K562 (cell line): ENCODE measurements around the gene CRCP. TPM values are rescaled to one million over a fixed set of nuclear protein-coding genes. Genes with fewer than 3 reads are reported as not detected.

Source experiments
- ATAC-seq: fragments of 200-7000 bp; cut with Tn5 transposase; 3 replicates; pipeline ENCODE4 v1.9.1; 2020; ENCODE audit warnings: moderate library complexity
- BruUV-seq: library from RNA; stranded (reverse); fragments of 400-500 nt; replicated peaks from 2 replicates; lab custom pipeline; 2021; lab: Mats Ljungman, UMichigan
- CTCF ChIA-PET: fragments of 300-600 bp; formaldehyde crosslinking; extraction: SDS; loops from one replicate; lab custom pipeline; 2021; ENCODE audit warnings: low intra/inter-chr PET ratio; lab: Yijun Ruan, JAX
- POLR2A ChIA-PET: fragments of 300-600, 350-650 bp; sonication (Branson Sonifier 250); formaldehyde crosslinking; extraction: SDS; loops from one replicate; lab custom pipeline; 2021; ENCODE audit warnings: antibody characterized with exemption, inconsistent platforms; lab: Yijun Ruan, JAX
- DNase-seq, 4 experiments: peaks; one replicate each; pipeline versions ENCODE4 v3.0.0 to v3.0.0-alpha.2; 2011 to 2018; ENCODE audit warnings: low spot score in 3 of 4, mixed read lengths in 3 of 4; ENCODE audit errors: extremely low read depth in 1 of 4
- FAIRE-seq: peaks from 2 replicates; lab custom pipeline; 2011; peaks lifted over from hg19 to GRCh38; lab: Jason Lieb, UNC
- H2AFZ ChIP-seq: 2 replicates; pipeline ENCODE4 v1.6.0; 2011; ENCODE audit warnings: low read depth, low read length, control low read depth, inconsistent platforms
- H3K27ac ChIP-seq: fragments of 200-600 bp; 3 replicates; pipeline ENCODE4 v1.8.0; 2011; ENCODE audit warnings: low read depth, mild to moderate bottlenecking, control low read depth, inconsistent platforms, low read length, moderate library complexity, mixed read lengths; ENCODE audit errors: extremely low read depth
- H3K27me3 ChIP-seq, 2 experiments: fragments of 300-600 bp in 1 of 2; 2 replicates in 1 of 2; 3 replicates in 1 of 2; pipeline versions ENCODE4 v1.6.0 to v1.8.0; 2011; ENCODE audit warnings: inconsistent platforms in 2 of 2, low read length in 2 of 2, mild to moderate bottlenecking in 1 of 2, mixed read lengths in 1 of 2, moderate library complexity in 1 of 2; ENCODE audit not compliant: control insufficient read depth in 2 of 2, insufficient read depth in 2 of 2
- H3K36me3 ChIP-seq: fragments of 300-600 bp; 3 replicates; pipeline ENCODE4 v1.8.0; 2011; ENCODE audit warnings: mild to moderate bottlenecking, low read length, inconsistent platforms; ENCODE audit not compliant: control insufficient read depth, insufficient read depth
- H3K4me1 ChIP-seq, 2 experiments: fragments of 200-600 bp in 1 of 2; replicated peaks in 1 of 2; 2 replicates in 1 of 2; 3 replicates in 1 of 2; pipeline versions ENCODE4 v1.5.1 to v1.8.0; 2011; ENCODE audit warnings: inconsistent platforms in 2 of 2, low read length in 2 of 2, mild to moderate bottlenecking in 1 of 2, mixed read lengths in 1 of 2, moderate library complexity in 1 of 2; ENCODE audit not compliant: control insufficient read depth in 2 of 2, insufficient read depth in 2 of 2
- H3K4me2 ChIP-seq: 2 replicates; pipeline ENCODE4 v1.6.1; 2011; ENCODE audit warnings: low read length, control low read depth, inconsistent platforms, mixed read lengths; ENCODE audit not compliant: insufficient read depth
- H3K4me3 ChIP-seq: fragments of 200-600 bp; sonication (generic), shearing (Covaris generic); 2 replicates; pipeline ENCODE4 v1.5.1; 2016; ENCODE audit warnings: control low read depth, inconsistent platforms
- H3K79me2 ChIP-seq: fragments of 200-600 bp; 3 replicates; pipeline ENCODE4 v1.8.0; 2011; ENCODE audit warnings: low read length, inconsistent platforms; ENCODE audit not compliant: control insufficient read depth, insufficient read depth
- H3K9ac ChIP-seq, 2 experiments: 2 replicates each; pipeline versions ENCODE4 v1.6.0 to v1.6.1; 2011; ENCODE audit warnings: low read depth in 2 of 2, low read length in 2 of 2, control low read depth in 1 of 2, inconsistent platforms in 1 of 2, mild to moderate bottlenecking in 1 of 2, mixed read lengths in 1 of 2; ENCODE audit not compliant: insufficient read depth in 1 of 2
- H3K9me1 ChIP-seq: one replicate; pipeline ENCODE4 v1.6.0; 2011; ENCODE audit warnings: inconsistent platforms, mild to moderate bottlenecking, low read length, moderate library complexity; ENCODE audit not compliant: control insufficient read depth, insufficient read depth
- H3K9me3 ChIP-seq: replicated peaks from 2 replicates; pipeline ENCODE4 v1.5.1; 2011; ENCODE audit warnings: low read depth, low read length, inconsistent platforms; ENCODE audit not compliant: control insufficient read depth, insufficient read depth
- H4K20me1 ChIP-seq: replicated peaks from 2 replicates; pipeline ENCODE4 v1.6.1; 2011; ENCODE audit warnings: low read length, inconsistent platforms, mixed read lengths; ENCODE audit not compliant: control insufficient read depth, insufficient read depth
- E2F1 ChIP-seq: sonication (generic); formaldehyde crosslinking; IDR thresholded peaks from 2 replicates; pipeline ENCODE4 v1.8.1; 2023; ENCODE audit warnings: mild to moderate bottlenecking, missing genetic modification reagents, moderate library complexity
- FOXA3 ChIP-seq, 2 experiments: fragments of 450-650 bp in 1 of 2; sonication (generic) in 1 of 2; formaldehyde crosslinking; IDR thresholded peaks in 1 of 2; conservative IDR thresholded peaks in 1 of 2; 2 replicates each; pipeline versions ENCODE4 v1.4.0 to v1.8.0; 2020 to 2022; ENCODE audit warnings: mild to moderate bottlenecking in 2 of 2, missing genetic modification reagents in 1 of 2
- FUS ChIP-seq: fragments of 200-400 bp; formaldehyde crosslinking; optimal IDR thresholded peaks from 2 replicates; pipeline ENCODE3; 2017; ENCODE audit warnings: low read depth, low read length
- MBD1 ChIP-seq: fragments of 250-450 bp; sonication (Bioruptor Pico); IDR thresholded peaks from 2 replicates; pipeline ENCODE4 v1.8.0; 2022; ENCODE audit warnings: inconsistent platforms
- NFE2 ChIP-seq: IDR thresholded peaks from 2 replicates; pipeline ENCODE4 v1.6.1; 2014; ENCODE audit warnings: antibody characterized with exemption, low read depth
- NFIC ChIP-seq: fragments of 450-650 bp; IDR thresholded peaks from 2 replicates; pipeline ENCODE4 v1.6.1; 2017; ENCODE audit warnings: mild to moderate bottlenecking, inconsistent platforms
- SPI1 ChIP-seq: IDR thresholded peaks from 2 replicates; pipeline ENCODE4 v1.6.1; 2011; ENCODE audit warnings: low read depth, low read length, control low read depth, borderline replicate concordance
- TCF7L2 ChIP-seq: fragments of 150-350 bp; IDR thresholded peaks from 2 replicates; pipeline ENCODE4 v1.6.1; 2016; ENCODE audit warnings: low read depth, mild to moderate bottlenecking, low read length, moderate library complexity
- TEAD1 ChIP-seq, 2 experiments: fragments of 450-650 bp in 1 of 2; sonication (generic) in 1 of 2; formaldehyde crosslinking; IDR thresholded peaks; 2 replicates each; pipeline versions ENCODE4 v1.4.0 to v1.8.0; 2020 to 2022; ENCODE audit warnings: mild to moderate bottlenecking in 2 of 2, missing genetic modification reagents in 1 of 2
- XRCC4 ChIP-seq: IDR thresholded peaks from one replicate; pipeline ENCODE4 v1.6.1; 2011; ENCODE audit not compliant: insufficient read depth, insufficient read length; ENCODE audit errors: extremely low read depth
- ZNF24 ChIP-seq: fragments of 450-650 bp; IDR thresholded peaks from 2 replicates; pipeline ENCODE4 v1.6.1; 2016
- WGBS: fragments of 100-300 bp; shearing (Covaris generic); methylation state at CpG from one replicate; pipeline ENCODE4 v1.1.6; 2016; ENCODE audit warnings: low coverage, mixed read lengths; ENCODE audit not compliant: insufficient coverage; ENCODE audit errors: missing lambda C conversion rate; 5-methylcytosine and 5-hydroxymethylcytosine counted together
- in situ Hi-C: fragments of 300-500 bp; cut with MboI; formaldehyde crosslinking; loops from 4 replicates; pipeline ENCODE4 v1.15.0; 2018; ENCODE audit warnings: inconsistent platforms, mixed read lengths
- intact Hi-C: fragments of 100-400 bp; cut with micrococcal nuclease; formaldehyde crosslinking; loops from 2 replicates; pipeline ENCODE4 v1.14.2; 2022
- polyA plus RNA-seq, 8 experiments: library from polyadenylated mRNA; depleted of rRNA in 4 of 8; stranded (reverse) in 5 of 8; unstranded in 3 of 8; fragments of >200 nt; fragmentation: Nextera tagmentation in 2 of 8; fragmentation: Illumina TruSeq in 1 of 8; extraction: Ambion mirVana in 2 of 8; extraction: Trizol in 1 of 8; gene quantifications; 2 replicates each; pipeline versions ENCODE4 v1.2.1 to v1.2.3, GENCODE V29; 2011 to 2014; ENCODE audit warnings: inconsistent platforms in 1 of 8, missing spikeins in 1 of 8
- total RNA-seq, 7 experiments: library from RNA; depleted of rRNA in 6 of 7; stranded (reverse); fragments of >200 nt in 6 of 7; fragmentation: Illumina TruSeq in 2 of 7; extraction: Trizol in 2 of 7; gene quantifications; 2 replicates each; pipeline versions ENCODE4 v1.2.1 to v1.2.3, GENCODE V29; 2011 to 2021; ENCODE audit warnings: low replicate concordance in 1 of 7

CRCP gene
- total and polyA plus RNA-seq, 9 of the 15 experiments (the other 6 are each of a cell fraction or from before 2014, with no cell fraction given) = 22.1 to 58.3 (median 43.4) TPM

GRCh38 chr7:66167773-66168387 lies 53.2 kb downstream of the CRCP start:
- Histone ChIP-seq H3K4me1 (no peaks in the 10 kb centered on the region), H3K79me2 (no peaks in the 10 kb centered on the region), H4K20me1 (no peaks in the 10 kb centered on the region), H3K27me3 (peaks cover 2 to 11% of the 10 kb centered on the region in 2 experiments; a peak in 2 of 5 replicates), H3K36me3 (no peaks in the 10 kb centered on the region), H3K9me1 (no peaks in the 10 kb centered on the region), H3K4me3 (no peak overlapping the region), H3K4me2 (no peak overlapping the region), H2AFZ (no peak overlapping the region), H3K9ac (no peak overlapping the region), H3K27ac (no peak overlapping the region), H3K9me3 (no peaks in the 10 kb centered on the region)
- in situ Hi-C loops = no loop called here
- FAIRE-seq = peak; percentile 23
- ChIA-PET POLR2A (no interaction called here), CTCF (no interaction called here)
- no peak for DNase-seq
- no peak for TF ChIP-seq TCF7L2
- TF ChIP-seq MBD1 (CRISPR knock-in tag) = no peak
- peak in 1 of 2 experiments; percentile 81; a peak in 2 of 4 replicates for TF ChIP-seq FOXA3 (CRISPR knock-in tag; conservative IDR thresholded peaks at IDR 0.05 in 1 of 2, IDR thresholded peaks at IDR 0.05 in 1 of 2)
- no peak for TF ChIP-seq E2F1 (CRISPR knock-in tag)
- TF ChIP-seq XRCC4 = no peak
- TF ChIP-seq NFIC = peak; percentile 89
- no peak for TF ChIP-seq FUS
- 0 out of 2 replicates have a peak, but pooled peaks have one; percentile 6 for TF ChIP-seq NFE2
- 0 out of 2 replicates have a peak, but pooled peaks have one; percentile 10 for TF ChIP-seq ZNF24
- 0 out of 4 replicates have a peak, but pooled peaks of 1 of the 2 experiments have one; percentile 32 for TF ChIP-seq TEAD1 (CRISPR knock-in tag; IDR thresholded peaks at IDR 0.05)
- TF ChIP-seq SPI1 = peak; percentile 73; the same call in 1 of the 2 replicates
- no peak for ATAC-seq
- no TSS peak for BruUV-seq
- intact Hi-C loops = no loop called here
- 15% methylated on average over 7 of the region's 7 CpGs for WGBS
